ENCODE data around the gene RAD51B.
A peak's percentile ranks its signal among the peaks of the same experiment; 100 is the strongest.

RAD51B gene

GRCh38 chr14:67820428-67820971 is 921 bp downstream of the RAD51B start:
- Histone ChIP-seq H3K27ac (no peak overlapping the region), H3K9ac (ENCODE audit: insufficient read length) (peak overlapping the region; percentile 86), H3K36me3 (ENCODE audit: insufficient read depth, low read length) (no peaks in the 10 kb centered on the region), H3K9me3 (ENCODE audit: low read depth, low read length) (no peaks in the 10 kb centered on the region), H3K4me3 (peak overlapping the region; percentile 80)
- DNase-seq (ENCODE audit: low read depth, low spot score), result no peak
- no peak for TF ChIP-seq FOXP2 (optimal IDR thresholded peaks at IDR 0.05; ENCODE audit: control extremely low read depth, extremely low read length, insufficient read depth)
- TF ChIP-seq EZH2 (IDR thresholded peaks at IDR 0.05), result no peak
- TF ChIP-seq POLR2AphosphoS5 (IDR thresholded peaks at IDR 0.05; ENCODE audit: borderline replicate concordance, low read depth, low read length), result no peak

- TF ChIP-seq EZH2 (IDR thresholded peaks at IDR 0.05) (no peak), FOXP2 (optimal IDR thresholded peaks at IDR 0.05; ENCODE audit: control extremely low read depth, extremely low read length, insufficient read depth) (no peak), POLR2AphosphoS5 (IDR thresholded peaks at IDR 0.05; ENCODE audit: borderline replicate concordance, low read depth, low read length) (no peak)
- Histone ChIP-seq H3K4me3 (no peak overlapping the region), H3K27ac (no peak overlapping the region), H3K9me3 (ENCODE audit: low read depth, low read length) (no peaks in the 10 kb centered on the region), H3K36me3 (ENCODE audit: insufficient read depth, low read length) (no peaks in the 10 kb centered on the region), H3K9ac (ENCODE audit: insufficient read length) (no peak overlapping the region)
- DNase-seq (ENCODE audit: low read depth, low spot score), result no peak
Measured at GRCh38 chr14:67821121-67821520, 1.5 kb downstream of the RAD51B start.

- H3K27ac ChIP-seq, result no peak overlapping the region
- H3K36me3 ChIP-seq (ENCODE audit: insufficient read depth, low read length), result peaks cover 8% of the 10 kb centered on the region; the same call in 1 of the 2 replicates
- TF ChIP-seq EZH2 (IDR thresholded peaks at IDR 0.05), result no peak
- no peak for TF ChIP-seq POLR2AphosphoS5 (IDR thresholded peaks at IDR 0.05; ENCODE audit: borderline replicate concordance, low read depth, low read length)
- no peak for TF ChIP-seq FOXP2 (optimal IDR thresholded peaks at IDR 0.05; ENCODE audit: control extremely low read depth, extremely low read length, insufficient read depth)
- no peaks in the 10 kb centered on the region for H3K9me3 ChIP-seq (ENCODE audit: low read depth, low read length)
- no peak overlapping the region for H3K4me3 ChIP-seq
- DNase-seq (ENCODE audit: low read depth, low spot score), result no peak
- no peak overlapping the region for H3K9ac ChIP-seq (ENCODE audit: insufficient read length)
Measured at GRCh38 chr14:67831113-67831512, 11.5 kb downstream of the RAD51B start.

- Histone ChIP-seq H3K4me3 (no peak overlapping the region), H3K9me3 (ENCODE audit: low read depth, low read length) (no peaks in the 10 kb centered on the region), H3K36me3 (ENCODE audit: insufficient read depth, low read length) (0 out of 2 replicates have a peak, but pooled peaks cover 4% of the 10 kb centered on the region), H3K27ac (no peak overlapping the region), H3K9ac (ENCODE audit: insufficient read length) (no peak overlapping the region)
- TF ChIP-seq POLR2AphosphoS5 (IDR thresholded peaks at IDR 0.05; ENCODE audit: borderline replicate concordance, low read depth, low read length), result no peak
- no peak for TF ChIP-seq EZH2 (IDR thresholded peaks at IDR 0.05)
- no peak for TF ChIP-seq FOXP2 (optimal IDR thresholded peaks at IDR 0.05; ENCODE audit: control extremely low read depth, extremely low read length, insufficient read depth)
- no peak for DNase-seq (ENCODE audit: low read depth, low spot score)
Measured at GRCh38 chr14:67833403-67833802, 13.8 kb downstream of the RAD51B start.

- Histone ChIP-seq H3K4me3 (no peak overlapping the region), H3K9ac (ENCODE audit: insufficient read length) (no peak overlapping the region), H3K36me3 (ENCODE audit: insufficient read depth, low read length) (no peaks in the 10 kb centered on the region), H3K9me3 (ENCODE audit: low read depth, low read length) (no peaks in the 10 kb centered on the region), H3K27ac (no peak overlapping the region)
- TF ChIP-seq EZH2 (IDR thresholded peaks at IDR 0.05) (no peak), POLR2AphosphoS5 (IDR thresholded peaks at IDR 0.05; ENCODE audit: borderline replicate concordance, low read depth, low read length) (no peak), FOXP2 (optimal IDR thresholded peaks at IDR 0.05; ENCODE audit: control extremely low read depth, extremely low read length, insufficient read depth) (no peak)
- DNase-seq (ENCODE audit: low read depth, low spot score), result no peak
Measured at GRCh38 chr14:67835596-67835995, 16.0 kb downstream of the RAD51B start.

GRCh38 chr14:67837011-67837624 is 17.5 kb downstream of the RAD51B start:
- H3K27ac ChIP-seq, result no peak overlapping the region
- peak; percentile 66 for DNase-seq (ENCODE audit: low read depth, low spot score)
- no peak overlapping the region for H3K4me3 ChIP-seq
- no peak overlapping the region for H3K9ac ChIP-seq (ENCODE audit: insufficient read length)
- H3K36me3 ChIP-seq (ENCODE audit: insufficient read depth, low read length), result no peaks in the 10 kb centered on the region
- no peak for TF ChIP-seq FOXP2 (optimal IDR thresholded peaks at IDR 0.05; ENCODE audit: control extremely low read depth, extremely low read length, insufficient read depth)
- TF ChIP-seq POLR2AphosphoS5 (IDR thresholded peaks at IDR 0.05; ENCODE audit: borderline replicate concordance, low read depth, low read length), result no peak
- no peak for TF ChIP-seq EZH2 (IDR thresholded peaks at IDR 0.05)
- H3K9me3 ChIP-seq (ENCODE audit: low read depth, low read length), result no peaks in the 10 kb centered on the region

GRCh38 chr14:67846029-67846610 is 26.5 kb downstream of the RAD51B start:
- Histone ChIP-seq H3K9ac (ENCODE audit: insufficient read length) (no peak overlapping the region), H3K4me3 (no peak overlapping the region), H3K27ac (no peak overlapping the region), H3K36me3 (ENCODE audit: insufficient read depth, low read length) (no peaks in the 10 kb centered on the region), H3K9me3 (ENCODE audit: low read depth, low read length) (no peaks in the 10 kb centered on the region)
- no peak for DNase-seq (ENCODE audit: low read depth, low spot score)
- no peak for TF ChIP-seq EZH2 (IDR thresholded peaks at IDR 0.05)
- TF ChIP-seq POLR2AphosphoS5 (IDR thresholded peaks at IDR 0.05; ENCODE audit: borderline replicate concordance, low read depth, low read length), result no peak
- TF ChIP-seq FOXP2 (optimal IDR thresholded peaks at IDR 0.05; ENCODE audit: control extremely low read depth, extremely low read length, insufficient read depth), result no peak

GRCh38 chr14:67850066-67850830 is 30.7 kb downstream of the RAD51B start:
- Histone ChIP-seq H3K9me3 (ENCODE audit: low read depth, low read length) (no peaks in the 10 kb centered on the region), H3K36me3 (ENCODE audit: insufficient read depth, low read length) (no peaks in the 10 kb centered on the region), H3K27ac (no peak overlapping the region), H3K4me3 (no peak overlapping the region), H3K9ac (ENCODE audit: insufficient read length) (no peak overlapping the region)
- DNase-seq (ENCODE audit: low read depth, low spot score), result no peak
- no peak for TF ChIP-seq FOXP2 (optimal IDR thresholded peaks at IDR 0.05; ENCODE audit: control extremely low read depth, extremely low read length, insufficient read depth)
- TF ChIP-seq POLR2AphosphoS5 (IDR thresholded peaks at IDR 0.05; ENCODE audit: borderline replicate concordance, low read depth, low read length), result no peak
- TF ChIP-seq EZH2 (IDR thresholded peaks at IDR 0.05), result no peak
